Measurements from ENCODE around the gene NAV1. TPM values are rescaled to one million over a fixed set of nuclear protein-coding genes. Genes with fewer than 3 reads are reported as not detected.

The NAV1 gene
- total and polyA plus RNA-seq, 2 donors (not counting 3 experiments of a cell fraction or from before 2014, with no cell fraction given): 19.9 to 138 TPM

GRCh38 chr1:201561195-201561564 lies 22.3 kb downstream of the NAV1 start:
- FAIRE-seq (no peak), DNase-seq (ENCODE audit: low read depth, low spot score) (no peak)
- no peaks in the 10 kb centered on the region for H3K9me1 ChIP-seq (replicated peaks; ENCODE audit: control insufficient read depth, extremely low read depth, insufficient read depth, low read length)
- peaks cover 94% of the 10 kb centered on the region for H3K79me2 ChIP-seq (ENCODE audit: control insufficient read depth, insufficient read depth, low read length)
- no peaks in the 10 kb centered on the region for H3K27me3 ChIP-seq (ENCODE audit: control insufficient read depth in 2 of 2, insufficient read depth in 2 of 2, low read length in 2 of 2)
- H3K4me1 ChIP-seq (ENCODE audit: control insufficient read depth, extremely low read depth, insufficient read depth, low read length): peaks cover 35% of the 10 kb centered on the region
- no peaks in the 10 kb centered on the region for H4K20me1 ChIP-seq (replicated peaks; ENCODE audit: control insufficient read depth, extremely low read depth, insufficient read depth, low read length)
- no peak overlapping the region for H3K4me2 ChIP-seq (ENCODE audit: insufficient read depth, low read length)
- H2AFZ ChIP-seq (ENCODE audit: low read depth, low read length): no peak overlapping the region
- no peaks in the 10 kb centered on the region for H3K9me3 ChIP-seq (replicated peaks; ENCODE audit: control insufficient read depth, insufficient read depth, low read length)
- H3K36me3 ChIP-seq (ENCODE audit: control insufficient read depth in 2 of 2, extremely low read depth in 1 of 2, insufficient read depth in 2 of 2, low read length in 2 of 2): peaks cover 0 to 2% of the 10 kb centered on the region in 2 experiments
- no peak overlapping the region for H3K27ac ChIP-seq (ENCODE audit: insufficient read depth, low read depth, low read length)
- intact Hi-C loops (cut with micrococcal nuclease) (no loop called here), dilution Hi-C loops (cut with MboI; ENCODE audit: extremely low pct_ligation_motif_present, low sequenced_read_pairs) (loop anchor here (25.0 kb wide), 1 partner anchor 151 kb away; no protein-coding TSS in a partner anchor)
- no peak for TF ChIP-seq MAX (IDR thresholded peaks at IDR 0.05; ENCODE audit: insufficient read depth, insufficient read length)
- no peak for TF ChIP-seq JUN (IDR thresholded peaks at IDR 0.05; ENCODE audit: borderline replicate concordance, insufficient read depth, insufficient read length, low read depth)
- TF ChIP-seq POLR2A (IDR thresholded peaks at IDR 0.05; ENCODE audit: low read depth, low read length): no peak
- no peak for TF ChIP-seq FOS (IDR thresholded peaks at IDR 0.05; ENCODE audit: borderline replicate concordance, insufficient read depth, low read length)
- no peak for TF ChIP-seq POLR2AphosphoS5 (IDR thresholded peaks at IDR 0.05; ENCODE audit: insufficient read depth, low read depth, low read length)
- no peak for TF ChIP-seq MYC (IDR thresholded peaks at IDR 0.05; ENCODE audit: low read depth, low read length)
- TF ChIP-seq GATA2 (IDR thresholded peaks at IDR 0.05; ENCODE audit: insufficient read depth, insufficient read length, low read depth, low read length): no peak
- no peak for TF ChIP-seq EZH2 (IDR thresholded peaks at IDR 0.05; ENCODE audit: borderline replicate concordance, low read depth, low read length, severe bottlenecking)
- TF ChIP-seq CTCF (IDR thresholded peaks at IDR 0.05; ENCODE audit: extremely low read depth in 1 of 2, insufficient read depth in 1 of 2, low read depth in 1 of 2, low read length in 2 of 2): no peak
- BruUV-seq (replicated peaks): no TSS peak
- POLR2A ChIA-PET: no interaction called here
- CTCF ChIA-PET: interaction anchor here (0.9 to 10.8 kb wide), 11 partner anchors 24 to 234 kb away, joined by 3 to 236 read pairs (median 23); no protein-coding TSS in a partner anchor
- H3K9ac ChIP-seq (replicated peaks; ENCODE audit: extremely low read depth, insufficient read depth, low read length): no peak overlapping the region
- no peak overlapping the region for H3K4me3 ChIP-seq (replicated peaks in 1 of 3; ENCODE audit: insufficient read depth in 1 of 3, low read depth in 1 of 3, low read length in 3 of 3)
